VCaP (cell line): ENCODE measurements around the gene ARHGAP45.

Source experiments
- H3K27ac ChIP-seq: fragments of 450-650 bp; 2 replicates; pipeline ENCODE4 v1.5.1; 2017
- TF ChIP-seq, protein P1 (sequence below): fragments of 450-650 bp; conservative IDR thresholded peaks from 2 replicates; pipeline ENCODE4 v1.5.1; 2017; ENCODE audit warnings: mild to moderate bottlenecking, moderate library complexity

ARHGAP45 gene, protein sequence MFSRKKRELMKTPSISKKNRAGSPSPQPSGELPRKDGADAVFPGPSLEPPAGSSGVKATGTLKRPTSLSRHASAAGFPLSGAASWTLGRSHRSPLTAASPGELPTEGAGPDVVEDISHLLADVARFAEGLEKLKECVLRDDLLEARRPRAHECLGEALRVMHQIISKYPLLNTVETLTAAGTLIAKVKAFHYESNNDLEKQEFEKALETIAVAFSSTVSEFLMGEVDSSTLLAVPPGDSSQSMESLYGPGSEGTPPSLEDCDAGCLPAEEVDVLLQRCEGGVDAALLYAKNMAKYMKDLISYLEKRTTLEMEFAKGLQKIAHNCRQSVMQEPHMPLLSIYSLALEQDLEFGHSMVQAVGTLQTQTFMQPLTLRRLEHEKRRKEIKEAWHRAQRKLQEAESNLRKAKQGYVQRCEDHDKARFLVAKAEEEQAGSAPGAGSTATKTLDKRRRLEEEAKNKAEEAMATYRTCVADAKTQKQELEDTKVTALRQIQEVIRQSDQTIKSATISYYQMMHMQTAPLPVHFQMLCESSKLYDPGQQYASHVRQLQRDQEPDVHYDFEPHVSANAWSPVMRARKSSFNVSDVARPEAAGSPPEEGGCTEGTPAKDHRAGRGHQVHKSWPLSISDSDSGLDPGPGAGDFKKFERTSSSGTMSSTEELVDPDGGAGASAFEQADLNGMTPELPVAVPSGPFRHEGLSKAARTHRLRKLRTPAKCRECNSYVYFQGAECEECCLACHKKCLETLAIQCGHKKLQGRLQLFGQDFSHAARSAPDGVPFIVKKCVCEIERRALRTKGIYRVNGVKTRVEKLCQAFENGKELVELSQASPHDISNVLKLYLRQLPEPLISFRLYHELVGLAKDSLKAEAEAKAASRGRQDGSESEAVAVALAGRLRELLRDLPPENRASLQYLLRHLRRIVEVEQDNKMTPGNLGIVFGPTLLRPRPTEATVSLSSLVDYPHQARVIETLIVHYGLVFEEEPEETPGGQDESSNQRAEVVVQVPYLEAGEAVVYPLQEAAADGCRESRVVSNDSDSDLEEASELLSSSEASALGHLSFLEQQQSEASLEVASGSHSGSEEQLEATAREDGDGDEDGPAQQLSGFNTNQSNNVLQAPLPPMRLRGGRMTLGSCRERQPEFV

DNA sequence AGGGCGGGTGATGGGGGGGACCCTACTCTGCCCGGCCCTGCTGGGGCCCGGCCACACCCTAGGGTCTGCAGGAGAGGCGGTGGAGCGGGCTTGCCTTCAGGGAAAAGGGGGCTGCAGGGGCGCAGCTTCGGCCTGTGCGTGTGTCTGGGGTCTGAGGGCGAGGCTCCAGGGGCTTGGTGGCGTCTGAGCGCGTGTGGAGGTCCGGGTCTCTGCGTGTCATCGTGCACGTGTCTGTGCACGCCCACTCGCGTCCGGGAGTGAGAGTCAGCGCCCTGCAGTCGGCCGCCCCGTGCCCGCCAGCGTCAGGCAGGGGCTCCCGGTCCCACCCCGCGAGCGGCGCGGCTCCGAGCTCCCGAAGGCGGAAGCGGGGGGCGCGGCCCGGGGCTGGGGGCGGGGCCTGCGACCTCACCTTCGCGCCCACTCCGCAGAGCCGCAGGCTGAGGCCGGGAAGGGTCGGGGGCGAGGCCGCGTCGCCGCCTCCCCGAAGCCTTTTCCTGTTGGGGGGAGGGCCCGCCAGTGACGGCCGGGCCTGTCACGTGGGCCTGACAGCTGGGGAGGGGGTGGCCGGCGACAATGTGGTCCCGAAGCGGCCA is at the start of gene ARHGAP45:
Gene ARHGAP45, plus strand, starts transcription at position 420 of the 593 bp plus-strand sequence. CDS start 239 bp downstream, outside the sequence.
- no peak within 1 kb of the TSS; the same call in 1 of the 2 replicates for H3K27ac ChIP-seq
- TF ChIP-seq, protein P1, sequence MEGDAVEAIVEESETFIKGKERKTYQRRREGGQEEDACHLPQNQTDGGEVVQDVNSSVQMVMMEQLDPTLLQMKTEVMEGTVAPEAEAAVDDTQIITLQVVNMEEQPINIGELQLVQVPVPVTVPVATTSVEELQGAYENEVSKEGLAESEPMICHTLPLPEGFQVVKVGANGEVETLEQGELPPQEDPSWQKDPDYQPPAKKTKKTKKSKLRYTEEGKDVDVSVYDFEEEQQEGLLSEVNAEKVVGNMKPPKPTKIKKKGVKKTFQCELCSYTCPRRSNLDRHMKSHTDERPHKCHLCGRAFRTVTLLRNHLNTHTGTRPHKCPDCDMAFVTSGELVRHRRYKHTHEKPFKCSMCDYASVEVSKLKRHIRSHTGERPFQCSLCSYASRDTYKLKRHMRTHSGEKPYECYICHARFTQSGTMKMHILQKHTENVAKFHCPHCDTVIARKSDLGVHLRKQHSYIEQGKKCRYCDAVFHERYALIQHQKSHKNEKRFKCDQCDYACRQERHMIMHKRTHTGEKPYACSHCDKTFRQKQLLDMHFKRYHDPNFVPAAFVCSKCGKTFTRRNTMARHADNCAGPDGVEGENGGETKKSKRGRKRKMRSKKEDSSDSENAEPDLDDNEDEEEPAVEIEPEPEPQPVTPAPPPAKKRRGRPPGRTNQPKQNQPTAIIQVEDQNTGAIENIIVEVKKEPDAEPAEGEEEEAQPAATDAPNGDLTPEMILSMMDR, result no peak

DNA sequence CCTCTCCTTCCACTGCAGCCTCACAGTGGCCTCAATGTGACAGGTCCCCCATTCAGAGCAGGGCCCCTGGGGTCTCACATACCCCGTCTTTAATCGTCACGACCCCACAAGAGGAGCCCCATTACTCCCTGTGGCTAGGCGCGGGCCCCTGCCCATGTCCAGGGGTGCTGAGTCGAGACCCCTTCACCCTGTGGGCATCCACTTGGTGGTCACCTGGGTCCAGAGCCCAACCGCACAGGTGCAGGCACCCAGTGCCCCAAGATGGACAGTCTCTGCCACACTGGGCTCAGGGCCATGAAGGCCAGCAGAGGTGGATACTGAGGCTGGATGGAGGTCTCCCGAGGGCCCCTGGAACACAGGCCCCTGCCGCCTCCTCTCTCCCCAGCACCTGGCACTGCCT is 49.1 kb upstream of the ARHGAP45 start:
- no peak overlapping the region for H3K27ac ChIP-seq
- TF ChIP-seq, protein P1, result no peak

DNA sequence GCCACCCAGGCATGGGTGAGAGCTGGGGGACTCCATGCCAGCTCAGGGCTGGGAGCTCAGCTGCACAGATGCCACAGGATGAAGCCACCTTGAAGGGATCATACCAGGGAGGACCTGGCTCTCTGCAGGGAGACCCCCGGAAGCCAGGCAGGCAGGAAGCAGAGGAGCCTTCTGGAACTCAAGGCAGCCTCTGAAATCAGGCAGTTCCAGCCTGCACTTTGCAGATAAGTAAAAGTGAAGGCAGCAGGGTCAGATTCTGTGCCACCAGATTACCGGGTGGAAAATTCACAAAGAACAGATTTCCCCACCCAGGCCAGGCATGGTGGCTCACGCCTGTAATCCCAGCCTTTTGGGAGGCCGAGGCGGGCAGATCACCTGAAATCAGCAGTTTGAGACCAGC is 48.6 kb upstream of the ARHGAP45 start:
- H3K27ac ChIP-seq, result no peak overlapping the region

DNA sequence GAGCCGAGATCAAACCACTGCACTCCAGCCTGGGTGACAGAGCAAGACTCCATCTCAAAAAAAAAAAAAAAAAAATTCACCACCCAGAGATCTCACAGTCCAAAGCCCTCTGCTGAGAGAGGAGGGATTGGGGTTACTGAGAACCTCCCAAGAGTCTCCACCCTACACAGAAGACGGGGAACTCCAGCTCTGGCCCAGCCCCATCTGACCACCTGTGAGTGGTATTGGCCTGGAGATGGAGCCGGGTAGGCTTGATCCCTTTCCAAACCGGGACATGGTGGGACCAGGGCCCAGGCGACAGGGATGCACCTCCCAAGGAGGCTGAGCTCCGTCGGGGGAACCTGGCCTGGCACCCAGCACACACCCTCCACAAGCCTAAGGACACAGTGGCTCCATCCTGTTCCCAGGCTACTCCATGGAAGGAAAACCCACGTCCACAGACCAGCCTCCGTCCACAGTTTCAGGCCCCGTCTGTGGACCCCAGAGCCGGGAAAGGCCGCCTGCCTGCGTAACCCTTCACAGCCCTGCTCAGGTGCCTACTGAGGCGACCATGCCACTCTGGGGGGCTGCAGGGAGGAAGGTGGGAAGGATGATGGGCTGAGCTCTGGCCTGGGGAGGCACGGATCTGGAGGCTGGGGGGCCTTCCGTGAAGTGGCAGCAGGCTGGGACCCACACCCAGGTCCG is 47.9 kb upstream of the ARHGAP45 start:
- TF ChIP-seq, protein P1, result no peak
- peak overlapping the region; percentile 87; the same call in 1 of the 2 replicates for H3K27ac ChIP-seq

More for the DNA sequence above, 48.6 kb upstream of the ARHGAP45 start:
- TF ChIP-seq, protein P1, result no peak

DNA sequence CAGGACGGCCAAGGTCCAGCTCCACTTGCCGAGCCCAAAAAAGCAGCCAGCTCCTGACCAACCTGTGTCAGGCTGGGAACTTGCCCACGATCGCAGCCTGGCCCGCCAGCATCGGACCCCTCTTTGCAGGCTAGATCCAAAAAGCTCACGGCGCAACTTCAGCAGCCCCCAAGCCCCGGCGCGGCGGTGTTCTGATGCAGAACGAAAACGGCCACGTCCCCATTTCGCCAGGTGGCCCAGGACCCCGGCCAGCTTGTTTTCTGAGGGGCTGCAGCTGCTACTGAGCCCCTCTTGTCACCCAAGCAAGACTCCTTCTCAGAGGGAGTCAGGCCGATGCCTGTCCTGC is 47.4 kb upstream of the ARHGAP45 start:
- TF ChIP-seq, protein P1, result no peak
- peak overlapping the region; percentile 87; the same call in 1 of the 2 replicates for H3K27ac ChIP-seq

DNA sequence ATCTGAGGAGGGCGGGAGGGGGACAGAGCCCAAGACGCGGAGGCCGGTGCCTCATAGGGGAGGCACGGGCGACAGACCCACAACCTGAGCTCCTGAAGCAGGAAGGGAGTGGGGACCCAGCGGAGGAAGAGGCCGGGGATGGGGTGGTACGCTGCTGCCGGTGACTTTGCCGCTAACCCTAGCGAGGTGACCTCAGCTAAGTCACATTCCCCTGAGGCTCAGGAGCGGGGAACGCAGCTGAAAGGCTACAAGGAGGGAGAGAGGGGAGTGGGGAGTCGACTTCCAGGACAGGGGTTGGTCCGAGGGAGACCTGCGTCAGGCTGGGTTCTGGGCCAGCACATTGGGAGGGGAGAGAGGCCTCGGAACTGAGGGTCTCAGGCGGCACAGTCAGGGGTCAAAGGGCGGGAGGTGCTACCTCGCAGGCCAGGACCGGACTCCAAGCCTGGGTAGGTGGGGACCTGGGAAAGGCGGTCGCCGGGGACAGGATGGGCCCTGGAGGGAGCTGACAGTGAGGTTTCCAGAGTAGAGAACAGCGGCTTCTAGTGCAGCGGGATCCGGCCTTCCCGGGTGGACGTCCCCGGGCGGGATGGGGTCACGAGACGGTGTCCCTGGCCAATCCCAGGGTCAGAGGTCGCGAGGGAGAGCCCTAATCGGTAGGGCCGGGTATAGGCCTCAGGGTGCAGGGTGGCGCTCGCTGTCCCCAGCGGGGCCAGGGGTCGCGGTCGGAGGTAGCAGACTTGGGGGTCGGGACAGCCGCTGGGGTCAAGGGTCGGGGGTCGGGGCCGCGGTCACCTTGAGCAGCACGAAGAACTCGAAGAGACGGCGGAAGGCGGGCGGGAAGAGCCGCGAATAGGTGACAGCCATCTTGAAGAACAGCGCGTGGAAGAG is 46.7 kb upstream of the ARHGAP45 start:
- H3K27ac ChIP-seq, result peak overlapping the region; percentile 87
- TF ChIP-seq, protein P1, result no peak
